Neural crest cell (in vitro differentiated cells): ENCODE results near the gene NRXN3. TPM values are rescaled to one million over a fixed set of nuclear protein-coding genes. Genes with fewer than 3 reads are reported as not detected.
A peak's percentile ranks its signal among the peaks of the same experiment; 100 is the strongest.

Source experiments
- DNase-seq: peaks from one replicate; pipeline ENCODE4 v3.0.0; 2021; ENCODE audit warnings: low read depth, mixed read lengths, low spot score
- H3K27ac Mint-ChIP-seq: one replicate; pipeline ENCODE4 v1.8.0; 2021; ENCODE audit warnings: mild to moderate bottlenecking, mixed read lengths; ENCODE audit not compliant: unreplicated experiment
- H3K27me3 Mint-ChIP-seq: 2 replicates; pipeline ENCODE4 v1.8.0; 2021; ENCODE audit warnings: low read depth, mild to moderate bottlenecking, mixed read lengths
- H3K36me3 Mint-ChIP-seq: 2 replicates; pipeline ENCODE4 v1.8.0; 2021; ENCODE audit warnings: low read depth, mild to moderate bottlenecking, mixed read lengths
- H3K4me1 Mint-ChIP-seq: 2 replicates; pipeline ENCODE4 v1.8.0; 2021; ENCODE audit warnings: mixed read lengths
- H3K4me3 Mint-ChIP-seq: one replicate; pipeline ENCODE4 v1.8.0; 2021; ENCODE audit warnings: mild to moderate bottlenecking, mixed read lengths
- H3K9me3 Mint-ChIP-seq: 2 replicates; pipeline ENCODE4 v1.8.0; 2021; ENCODE audit warnings: mixed read lengths
- CTCF ChIP-seq: fragments of 200-600 bp; sonication (generic); conservative IDR thresholded peaks from 2 replicates; pipeline ENCODE4 v1.5.0; 2021; ENCODE audit warnings: antibody characterized with exemption, mild to moderate bottlenecking
- total RNA-seq: library from RNA; stranded (reverse); gene quantifications from 2 replicates; pipeline ENCODE4 v1.2.1, GENCODE V29; 2021

The NRXN3 gene
- total RNA-seq, 1 donor from 2014 or later: 2.5 TPM

DNA sequence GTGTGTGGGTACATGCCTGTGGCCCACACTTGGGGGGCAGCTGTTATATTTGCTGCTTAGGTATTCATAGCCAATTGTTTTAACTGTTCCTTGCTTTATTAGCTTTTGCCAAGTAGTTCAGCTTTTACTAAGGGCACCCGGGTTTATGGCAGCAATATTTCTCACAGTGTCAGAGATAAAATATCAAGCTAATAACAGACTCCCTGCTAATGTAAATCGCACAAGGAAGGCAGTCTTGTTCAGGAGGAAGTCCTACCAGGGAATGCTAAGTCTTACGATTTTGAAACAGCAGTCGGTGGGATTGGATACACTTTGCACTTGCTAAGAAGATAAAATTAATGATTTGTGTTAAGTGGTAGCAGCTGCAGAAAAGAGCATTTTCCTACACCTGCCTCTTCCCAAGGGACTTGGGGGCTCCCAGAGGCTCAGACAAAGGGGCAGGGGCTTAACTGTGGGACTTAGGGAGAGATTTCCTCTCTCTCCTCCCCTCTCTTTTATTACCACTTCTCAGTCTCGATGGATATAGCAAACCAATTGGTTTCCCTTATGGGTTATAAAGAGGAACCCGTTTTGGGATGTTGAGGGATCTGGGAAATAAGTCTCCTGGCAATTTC lies 175.1 kb downstream of the NRXN3 start:
- no peaks in the 10 kb centered on the region for H3K4me1 Mint-ChIP-seq
- DNase-seq: no peak
- TF ChIP-seq CTCF: no peak
- no peak overlapping the region for H3K27ac Mint-ChIP-seq
- H3K4me3 Mint-ChIP-seq: no peak overlapping the region
- no peaks in the 10 kb centered on the region for H3K36me3 Mint-ChIP-seq
- no peaks in the 10 kb centered on the region for H3K9me3 Mint-ChIP-seq
- H3K27me3 Mint-ChIP-seq: peaks cover 12% of the 10 kb centered on the region

- no peak overlapping the region for H3K4me3 Mint-ChIP-seq
Measured at GRCh38 chr14:78346747-78347146, 176.6 kb downstream of the NRXN3 start.

GRCh38 chr14:78355109-78355508 lies 184.9 kb downstream of the NRXN3 start:
- H3K36me3 Mint-ChIP-seq: no peaks in the 10 kb centered on the region
- no peaks in the 10 kb centered on the region for H3K9me3 Mint-ChIP-seq
- no peak overlapping the region for H3K4me3 Mint-ChIP-seq
- no peak overlapping the region for H3K27ac Mint-ChIP-seq
- H3K27me3 Mint-ChIP-seq: peaks cover 26% of the 10 kb centered on the region
- H3K4me1 Mint-ChIP-seq: peaks cover 12% of the 10 kb centered on the region
- TF ChIP-seq CTCF: no peak
- no peak for DNase-seq

More at GRCh38 chr14:78346747-78347146, 176.6 kb downstream of the NRXN3 start:
- DNase-seq: no peak
- Mint-ChIP-seq H3K27me3 (peaks cover 8% of the 10 kb centered on the region), H3K4me1 (no peaks in the 10 kb centered on the region), H3K27ac (no peak overlapping the region), H3K9me3 (no peaks in the 10 kb centered on the region), H3K36me3 (no peaks in the 10 kb centered on the region)
- TF ChIP-seq CTCF: no peak

DNA sequence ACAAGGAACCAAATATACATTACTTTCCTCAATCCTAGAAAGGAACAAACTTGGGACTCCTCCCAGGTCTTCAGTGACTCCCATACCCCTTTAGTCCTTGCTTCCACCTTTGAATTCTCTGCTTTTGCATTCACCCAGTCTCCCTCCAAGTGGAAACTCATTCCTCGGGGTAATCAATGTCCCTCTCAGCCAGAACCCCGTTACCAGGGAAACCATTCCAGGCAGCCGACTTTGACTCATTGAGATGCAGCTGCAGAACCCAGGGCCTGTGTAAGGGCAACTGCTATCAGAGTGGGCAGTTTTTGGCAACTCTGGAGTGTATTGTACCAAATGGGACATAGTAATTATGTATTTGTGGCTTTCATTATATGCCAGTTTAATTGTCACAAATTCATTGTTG lies 186.2 kb downstream of the NRXN3 start:
- Mint-ChIP-seq H3K4me3 (no peak overlapping the region), H3K27ac (no peak overlapping the region), H3K36me3 (no peaks in the 10 kb centered on the region), H3K27me3 (peaks cover 23% of the 10 kb centered on the region), H3K9me3 (no peaks in the 10 kb centered on the region), H3K4me1 (peaks cover 12% of the 10 kb centered on the region)
- peak; percentile 26 for DNase-seq
- TF ChIP-seq CTCF: no peak

DNA sequence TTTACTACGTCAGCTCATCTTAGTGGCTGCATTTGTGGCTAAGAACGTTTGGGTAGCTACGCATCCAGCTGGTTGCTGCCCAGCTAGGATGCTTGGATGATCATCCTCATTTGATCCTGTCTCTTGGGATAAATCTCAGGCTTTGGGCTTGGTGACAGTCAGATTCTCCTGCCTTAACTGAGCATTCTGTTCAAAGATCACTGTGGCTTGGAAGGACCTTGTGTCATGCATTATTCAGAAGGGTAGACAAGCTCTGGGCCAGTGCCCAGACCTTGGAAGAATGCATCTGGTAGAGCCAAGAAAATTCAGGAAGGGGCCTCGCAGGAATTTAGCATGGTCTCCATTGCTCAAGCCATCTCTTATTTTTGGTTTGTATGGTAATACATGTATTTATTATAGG lies 188.4 kb downstream of the NRXN3 start:
- Mint-ChIP-seq H3K4me1 (peaks cover 12% of the 10 kb centered on the region), H3K36me3 (no peaks in the 10 kb centered on the region), H3K4me3 (no peak overlapping the region), H3K27ac (no peak overlapping the region), H3K27me3 (peaks cover 21% of the 10 kb centered on the region), H3K9me3 (no peaks in the 10 kb centered on the region)
- TF ChIP-seq CTCF: no peak
- no peak for DNase-seq
